ENCODE data around the gene COLEC12.
"Not testable (repeated sequence)": the region's sequence is repeated elsewhere in the genome, so short reads cannot be mapped to it uniquely, and the experiment has no call there.

COLEC12 gene

DNA sequence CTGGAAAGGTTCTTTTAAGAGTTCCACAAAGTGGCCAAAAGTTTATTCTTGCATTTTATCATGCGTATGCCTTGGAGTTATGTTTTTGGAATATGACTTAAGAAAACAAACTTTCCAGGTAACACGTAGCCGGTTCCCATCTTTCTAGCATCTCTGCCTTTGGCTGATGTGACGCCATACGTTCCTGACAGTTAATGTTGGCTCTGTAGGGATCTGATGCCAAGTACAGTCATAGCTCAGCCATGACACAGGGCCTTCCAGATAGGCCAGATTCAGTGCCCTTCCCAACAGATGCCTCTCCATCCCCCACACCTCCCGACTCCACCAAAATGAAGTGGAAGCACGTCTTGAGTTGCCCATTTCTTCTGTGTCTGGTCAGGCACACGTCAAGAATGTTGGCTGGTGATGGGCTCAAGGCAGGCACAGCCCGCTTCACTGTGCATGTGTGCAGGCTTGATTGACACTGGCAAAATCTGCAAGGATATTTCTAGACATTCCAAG is 181.7 kb downstream of the COLEC12 start:
- DNase-seq (ENCODE audit: low spot score): no peak

DNA sequence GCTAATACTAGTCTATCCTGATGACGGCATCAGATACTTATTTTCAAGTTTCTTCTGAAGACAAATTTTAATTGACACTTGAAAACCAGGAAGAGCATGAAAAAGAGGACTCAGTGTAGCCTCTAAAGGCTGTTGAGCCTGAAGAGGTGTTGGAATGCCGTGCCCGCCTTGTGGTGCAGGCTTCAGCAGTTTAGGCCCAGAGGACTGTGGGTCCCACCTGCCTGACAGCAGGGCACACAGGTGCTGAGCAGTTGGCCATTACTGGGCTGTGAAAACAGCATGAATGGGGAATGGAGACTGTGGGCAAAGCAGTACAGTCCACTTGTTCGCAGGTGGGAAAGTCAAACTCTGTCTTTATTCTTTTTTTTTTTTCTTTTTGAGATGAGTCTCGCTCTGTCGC is 182.9 kb downstream of the COLEC12 start:
- no peak for DNase-seq (ENCODE audit: low spot score)

DNA sequence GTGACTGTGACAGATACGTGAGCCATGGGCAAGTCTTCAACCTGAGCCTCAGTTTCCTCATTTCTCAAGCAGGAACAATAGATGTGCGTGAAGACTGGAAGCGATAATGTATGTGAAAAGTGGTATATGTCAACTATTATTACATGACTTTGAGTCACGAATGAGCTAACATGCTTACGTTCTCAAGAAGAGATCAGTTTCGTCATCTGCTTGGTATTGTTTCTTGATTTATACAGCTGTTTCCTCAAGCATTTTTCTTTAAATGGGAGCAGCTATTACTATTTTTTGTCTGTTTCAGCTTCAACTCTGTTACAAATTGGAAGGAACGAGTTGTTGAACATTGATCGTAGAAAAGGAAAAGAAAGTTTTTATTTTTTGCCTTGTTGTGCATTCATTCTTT is 184.1 kb downstream of the COLEC12 start:
- no peak for DNase-seq (ENCODE audit: low spot score)

- no peak for DNase-seq (ENCODE audit: low spot score)
These were observed 186.6 kb downstream of the COLEC12 start for GRCh38 chr18:313931-314330.

DNA sequence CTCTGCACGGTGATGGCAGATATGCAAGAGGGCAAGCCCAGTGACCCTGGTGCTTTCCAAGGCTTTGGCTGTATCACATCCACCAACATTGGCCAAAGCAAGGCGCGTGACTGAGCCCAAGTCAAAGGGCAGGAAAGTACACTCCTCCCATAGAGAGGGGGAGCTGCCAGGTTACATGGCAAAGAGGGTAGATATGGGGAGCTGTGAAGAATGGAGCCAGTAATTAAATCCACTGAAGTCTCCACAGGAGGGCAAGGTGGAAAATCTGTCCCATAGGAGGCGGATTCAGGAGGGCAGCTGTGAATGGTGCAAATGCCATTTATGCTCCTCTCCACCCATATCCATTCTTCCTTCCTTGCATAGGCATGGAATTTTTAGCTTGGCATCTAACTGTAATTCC is 188.1 kb downstream of the COLEC12 start:
- no peak for DNase-seq (ENCODE audit: low spot score)

DNA sequence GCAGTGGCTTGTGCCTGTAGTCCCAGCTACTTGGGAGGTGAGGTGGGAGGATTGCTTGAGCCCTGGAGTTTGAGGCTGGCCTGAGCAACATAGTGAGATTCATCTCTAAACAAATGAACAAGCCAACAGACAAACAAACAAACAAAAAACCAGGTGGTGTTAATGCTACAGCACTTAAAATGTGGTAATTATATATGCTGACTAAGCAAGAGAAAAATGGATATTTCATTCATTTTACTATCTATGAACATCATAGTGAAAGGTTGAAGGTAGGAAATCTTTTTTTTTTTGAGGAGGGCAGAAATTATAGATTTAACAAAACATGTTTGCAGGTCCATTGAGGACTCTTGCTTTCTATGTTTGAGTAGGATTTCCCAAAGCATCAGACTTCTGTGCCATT is 190.5 kb downstream of the COLEC12 start:
- no peak for DNase-seq (ENCODE audit: low spot score)

GRCh38 chr18:308086-308485 is 192.4 kb downstream of the COLEC12 start:
- not testable (repeated sequence) for DNase-seq (ENCODE audit: low spot score)

DNA sequence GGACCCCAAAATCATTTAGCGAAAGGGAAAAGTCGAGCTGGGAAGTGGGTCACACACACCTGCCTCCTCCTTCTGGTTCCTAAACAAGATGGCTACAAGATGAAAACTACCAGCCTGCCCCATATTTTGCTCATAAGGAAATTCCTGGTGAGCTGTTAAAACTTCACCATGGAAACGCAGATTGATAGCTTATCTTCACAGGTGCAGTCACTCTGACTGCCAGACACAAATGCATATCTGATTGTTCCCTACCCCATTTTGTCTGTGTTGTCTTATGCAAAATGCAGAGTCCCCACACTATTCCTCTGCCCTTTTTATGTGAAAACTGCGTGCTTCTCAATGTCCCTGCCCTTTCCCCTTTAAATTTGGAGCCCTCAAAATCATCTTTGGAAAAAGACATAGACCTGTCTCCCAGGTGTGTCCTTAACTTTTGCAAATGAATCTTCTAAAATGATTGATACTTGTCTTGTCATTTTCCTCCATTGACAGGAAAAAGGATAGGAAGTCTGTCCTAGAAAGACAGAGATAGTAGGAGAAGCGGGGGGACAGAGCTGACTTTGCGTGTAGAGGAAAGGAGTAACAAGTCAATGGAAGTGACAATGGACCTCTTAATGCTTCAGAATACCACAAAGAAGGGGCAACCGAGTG is 193.8 kb downstream of the COLEC12 start:
- DNase-seq (ENCODE audit: low spot score): no peak

DNA sequence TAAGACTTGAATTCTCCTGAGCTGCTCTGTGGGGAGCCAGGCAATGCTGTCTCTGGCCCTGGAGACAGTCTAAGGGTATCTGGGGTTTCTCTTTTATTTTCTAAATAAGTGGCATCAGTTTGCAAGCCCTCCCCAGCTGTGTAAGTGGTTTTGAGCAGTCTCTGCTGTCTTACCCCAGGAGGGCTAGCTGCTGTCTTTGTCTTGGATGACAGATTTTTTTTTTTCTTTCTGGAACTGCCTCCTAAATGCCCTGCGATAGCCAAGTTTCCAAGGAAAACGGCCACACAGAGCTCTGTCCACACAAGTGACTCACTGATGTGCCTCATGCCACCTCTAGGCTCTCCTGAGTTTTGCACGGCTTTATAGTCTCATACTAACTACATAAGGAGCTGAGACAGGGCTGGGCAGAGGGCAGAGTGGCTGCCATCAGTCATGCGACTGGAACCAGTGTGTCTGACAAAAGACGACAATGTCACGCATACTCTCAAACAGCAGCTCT is 195.4 kb downstream of the COLEC12 start:
- no peak for DNase-seq (ENCODE audit: low spot score)

- DNase-seq (ENCODE audit: low spot score): no peak
These were observed 196.9 kb downstream of the COLEC12 start for GRCh38 chr18:303607-304006.

DNA sequence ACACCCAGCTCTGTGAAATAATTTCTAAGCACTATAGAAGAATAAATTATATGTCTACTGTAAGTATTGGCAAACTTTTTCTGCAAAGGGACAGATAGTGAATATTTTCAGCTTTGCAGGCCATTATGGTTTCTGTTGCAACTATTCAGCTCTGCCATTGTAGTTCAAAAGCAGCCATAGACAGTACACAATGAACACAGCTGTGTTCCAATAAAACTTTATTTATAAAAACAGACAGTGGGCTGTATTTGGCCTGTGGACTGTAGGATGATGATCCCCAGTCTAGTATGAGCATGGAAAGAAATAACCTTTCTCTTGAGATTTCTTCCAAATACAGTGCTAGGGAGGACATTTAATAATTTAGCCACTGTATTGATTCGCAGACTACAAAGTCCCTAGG is 197.5 kb downstream of the COLEC12 start:
- no peak for DNase-seq (ENCODE audit: low spot score)

DNA sequence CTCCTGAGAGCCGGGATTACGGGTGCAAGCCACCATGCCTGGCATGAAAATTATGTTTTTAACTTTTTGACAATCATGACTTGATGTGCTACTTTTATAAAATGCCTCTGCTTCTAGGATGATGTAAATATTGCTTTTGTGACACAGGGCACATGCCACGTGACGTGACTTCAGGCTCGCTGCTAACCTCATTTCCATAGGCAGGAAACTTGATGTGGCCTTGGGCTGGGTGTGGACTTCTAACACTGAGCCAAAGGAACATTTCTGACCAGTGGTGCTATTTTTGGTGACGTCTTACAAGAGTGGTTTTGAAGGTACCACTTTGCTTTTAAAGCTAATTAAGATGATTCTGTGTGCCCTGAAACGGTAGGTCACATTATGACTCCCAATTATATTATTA is 198.4 kb downstream of the COLEC12 start:
- no peak for DNase-seq (ENCODE audit: low spot score)

DNA sequence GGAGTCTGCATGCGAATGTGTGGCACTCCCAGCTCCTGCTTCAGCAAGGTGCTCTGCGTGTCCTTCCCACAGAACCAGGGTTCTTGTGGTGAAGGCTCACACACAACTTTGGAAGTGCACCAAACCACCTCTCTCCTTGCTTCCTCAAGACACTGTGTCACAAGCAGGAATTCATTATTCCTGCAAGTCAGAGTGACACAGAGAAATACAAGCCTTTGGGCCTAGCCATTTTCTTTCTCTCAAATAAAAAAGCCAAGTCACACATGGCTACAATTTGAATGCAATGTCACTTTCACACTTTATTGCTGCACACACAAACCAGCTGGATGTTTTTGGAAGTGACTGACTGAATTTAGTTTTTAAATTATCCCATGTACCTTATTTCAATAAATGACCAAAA is 202.6 kb downstream of the COLEC12 start:
- DNase-seq (ENCODE audit: low spot score): no peak

DNA sequence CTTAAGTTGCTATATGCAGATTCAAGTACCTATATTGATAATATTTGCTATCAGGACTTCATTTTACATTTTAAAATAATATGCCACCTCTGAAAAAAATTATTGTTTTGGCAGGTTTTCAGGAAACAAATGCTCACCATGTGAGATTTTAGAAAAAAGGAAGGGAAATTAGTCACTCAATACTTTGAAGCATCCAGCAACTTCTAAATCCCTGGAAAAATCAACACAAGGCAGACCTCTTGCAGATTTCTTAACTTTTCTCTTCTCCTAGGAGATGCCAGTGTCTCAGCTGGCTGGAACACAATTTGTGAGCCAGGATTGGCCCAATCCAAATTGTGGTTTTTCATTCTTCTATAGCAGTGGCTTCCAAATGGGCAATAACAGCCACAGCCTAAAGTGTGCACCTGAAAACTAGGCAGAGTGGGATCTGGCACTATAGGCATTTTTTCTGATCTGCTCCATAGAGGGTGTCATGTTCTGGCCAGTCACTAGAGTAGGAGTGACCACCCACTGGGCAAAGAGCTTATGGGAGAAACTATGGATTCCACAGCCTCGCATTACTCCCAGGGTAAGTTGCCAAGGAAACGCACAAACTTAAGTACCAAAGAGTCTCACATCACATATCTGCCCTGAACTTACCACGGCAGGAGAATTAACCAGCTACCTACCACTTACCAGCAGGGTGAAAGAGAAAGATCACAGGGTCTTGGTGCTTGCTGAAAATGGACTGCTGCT is 204.6 kb downstream of the COLEC12 start:
- no peak for DNase-seq (ENCODE audit: low spot score)

DNA sequence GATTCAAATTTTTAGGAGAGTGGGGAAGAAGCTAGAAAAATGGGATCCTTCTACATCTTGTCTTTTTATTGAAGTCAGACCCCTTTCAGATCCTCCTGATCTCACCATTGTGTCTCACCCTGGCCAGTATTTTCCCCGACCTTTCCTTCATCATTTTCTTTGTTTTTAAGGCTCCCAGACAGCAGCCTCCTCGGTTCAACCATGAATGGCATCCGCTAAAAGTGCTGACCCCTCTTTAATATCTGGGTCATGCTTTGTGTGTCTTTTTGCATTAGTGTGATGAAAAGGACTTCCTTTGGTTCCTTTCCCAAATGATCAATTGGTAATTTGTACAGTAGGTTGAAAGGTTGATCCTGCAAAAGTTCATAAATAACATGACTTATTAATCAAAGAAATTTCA is 205.9 kb downstream of the COLEC12 start:
- no peak for DNase-seq (ENCODE audit: low spot score)

GRCh38 chr18:293536-293935 is 207.0 kb downstream of the COLEC12 start:
- no peak for DNase-seq (ENCODE audit: low spot score)

DNA sequence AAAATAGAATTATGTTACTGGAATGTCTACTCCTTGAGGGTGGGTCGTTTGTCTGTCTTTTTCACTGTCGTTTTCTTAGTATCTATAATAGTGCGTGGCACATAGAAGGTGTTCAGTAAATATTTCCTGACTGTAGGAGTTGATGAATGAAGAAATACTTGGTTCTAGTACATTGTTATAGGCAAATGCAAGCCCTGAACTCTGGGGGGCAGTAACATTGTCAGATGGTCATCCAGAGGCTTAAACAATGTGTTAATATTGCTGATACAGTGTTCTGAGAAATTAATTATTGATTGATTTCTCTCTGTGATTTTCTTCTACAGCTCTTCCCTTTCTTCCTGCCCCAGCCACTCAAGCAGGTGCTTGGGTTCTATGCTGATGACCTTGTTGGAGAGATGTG is 208.2 kb downstream of the COLEC12 start:
- DNase-seq (ENCODE audit: low spot score): no peak

GRCh38 chr18:289970-290369 is 210.5 kb downstream of the COLEC12 start:
- DNase-seq (ENCODE audit: low spot score): not testable (repeated sequence)

- no peak for DNase-seq (ENCODE audit: low spot score)
These were observed 211.5 kb downstream of the COLEC12 start for GRCh38 chr18:289026-289425.

DNA sequence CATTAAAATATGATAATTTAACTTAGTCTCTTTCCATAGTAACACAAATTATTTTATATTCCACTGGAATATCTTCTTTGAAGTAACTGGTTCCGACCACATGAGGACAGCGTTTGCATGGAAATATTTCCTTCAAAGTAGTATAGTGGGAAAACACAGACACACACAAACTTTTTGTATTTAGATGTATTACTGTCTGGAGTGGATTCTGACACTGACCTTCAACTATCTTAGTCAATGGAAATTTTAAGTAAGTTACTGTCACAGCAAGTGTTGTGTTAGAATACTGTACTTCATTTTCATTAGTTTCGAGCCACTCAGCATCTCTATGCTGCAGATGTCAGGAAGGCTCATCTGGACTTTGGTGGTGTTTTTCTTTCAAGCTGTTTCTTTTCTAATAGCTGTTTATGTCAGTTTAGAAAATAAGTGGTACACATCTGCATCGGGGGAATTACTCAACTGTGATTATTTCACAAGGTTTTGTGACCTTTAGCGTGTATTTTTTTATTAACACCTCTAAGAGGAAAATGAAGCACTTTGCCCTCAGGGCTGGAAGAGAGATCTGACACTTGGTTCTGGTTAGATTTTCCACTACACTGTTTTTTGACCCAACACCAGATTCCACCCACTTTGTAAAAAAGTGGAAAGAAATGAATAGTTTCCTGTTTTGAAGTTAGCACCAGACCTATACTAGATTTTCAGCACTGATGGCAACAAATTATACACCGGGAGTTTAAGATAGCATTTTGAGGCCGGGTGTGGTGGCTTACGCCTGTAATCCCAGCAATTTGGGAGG is 213.8 kb downstream of the COLEC12 start:
- DNase-seq (ENCODE audit: low spot score): no peak

DNA sequence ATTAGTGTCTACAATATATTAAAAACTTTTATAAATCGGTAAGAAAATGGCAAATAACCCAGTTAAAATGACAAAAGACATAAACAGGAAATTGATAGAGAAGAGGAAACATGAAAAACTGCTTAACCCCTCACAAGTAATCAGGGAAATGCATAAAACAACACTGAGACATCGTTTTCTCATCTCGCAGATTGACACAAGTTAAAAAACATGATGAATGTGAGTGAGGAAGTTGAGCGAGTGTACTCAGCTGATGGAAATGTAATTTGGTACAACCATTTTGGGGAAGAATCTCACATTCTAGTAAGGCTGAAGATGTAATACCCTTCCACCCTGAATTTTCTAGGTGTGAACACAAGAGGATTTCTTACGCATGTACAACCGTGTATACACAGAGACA is 214.7 kb downstream of the COLEC12 start:
- no peak for DNase-seq (ENCODE audit: low spot score)

DNA sequence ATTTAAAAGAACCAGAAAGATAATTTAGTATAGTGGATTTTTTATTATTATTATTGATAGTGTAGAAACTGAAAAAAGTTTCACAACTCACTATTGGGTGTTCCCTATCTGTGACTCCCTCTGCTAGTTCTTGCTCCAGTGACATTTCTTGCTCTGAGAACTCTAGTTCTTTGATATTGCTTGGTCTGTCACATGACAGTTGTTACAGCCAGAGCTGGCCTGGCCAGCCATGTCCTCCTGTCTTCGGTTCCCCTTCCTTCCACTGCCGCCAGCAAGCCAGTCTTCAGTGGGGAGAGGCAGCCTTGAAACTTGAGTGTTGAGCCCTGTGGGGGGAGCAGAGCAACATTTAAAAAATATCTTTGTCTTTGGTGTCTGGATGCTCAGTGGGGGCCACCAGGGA is 225.0 kb downstream of the COLEC12 start:
- DNase-seq (ENCODE audit: low spot score): no peak

GRCh38 chr18:274313-274712 is 226.2 kb downstream of the COLEC12 start:
- no peak for DNase-seq (ENCODE audit: low spot score)
